HCEC 1CT (cell line): Measurements from ENCODE around the gene CD164.
"Not testable (repeated sequence)": the region's sequence is repeated elsewhere in the genome, so short reads cannot be mapped to it uniquely, and the experiment has no call there.

ENCODE experiments used
- DNase-seq: peaks from one replicate; pipeline ENCODE4 v3.0.0-alpha.2; 2017

The CD164 gene

DNA sequence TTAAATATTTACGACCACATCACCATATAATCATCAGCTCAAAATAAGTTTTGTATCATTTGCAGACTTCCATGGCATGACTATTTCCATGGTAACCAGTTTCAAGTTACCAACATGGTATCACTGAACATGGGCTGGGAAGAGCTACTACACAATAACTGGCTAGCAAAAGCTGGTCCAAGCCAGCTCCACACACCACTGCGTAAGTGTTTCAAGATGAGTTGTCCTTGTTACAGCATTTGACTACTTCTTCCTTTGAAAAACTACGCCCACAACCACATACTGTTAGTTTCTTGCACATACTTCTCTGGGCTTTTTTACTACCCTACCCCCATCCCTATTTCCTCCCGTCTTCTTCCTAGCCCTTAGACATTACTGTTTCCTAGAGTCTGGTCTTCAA, 8.5 kb downstream of the CD164 start:
- DNase-seq: no peak

GRCh38 chr6:109373331-109373730, 8.9 kb downstream of the CD164 start:
- no peak for DNase-seq

DNA sequence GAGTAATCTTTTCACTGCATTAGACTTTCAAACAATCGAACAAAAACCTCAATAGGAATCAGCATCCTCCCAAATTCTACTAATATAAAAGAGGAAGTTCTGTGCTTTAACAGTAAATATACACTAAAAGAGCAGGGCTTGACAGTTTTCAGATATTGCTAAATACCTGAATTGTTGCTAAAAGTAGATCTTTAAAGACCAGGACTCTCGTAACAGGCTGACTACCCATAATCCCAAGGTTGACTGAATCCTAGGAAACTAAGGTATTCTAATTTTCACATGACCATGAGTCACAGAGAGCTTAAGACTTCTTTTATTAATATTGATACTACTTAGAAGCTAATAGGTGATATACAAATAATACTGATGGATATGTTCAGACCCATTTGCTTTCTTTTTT, 10.1 kb downstream of the CD164 start:
- DNase-seq: no peak

DNA sequence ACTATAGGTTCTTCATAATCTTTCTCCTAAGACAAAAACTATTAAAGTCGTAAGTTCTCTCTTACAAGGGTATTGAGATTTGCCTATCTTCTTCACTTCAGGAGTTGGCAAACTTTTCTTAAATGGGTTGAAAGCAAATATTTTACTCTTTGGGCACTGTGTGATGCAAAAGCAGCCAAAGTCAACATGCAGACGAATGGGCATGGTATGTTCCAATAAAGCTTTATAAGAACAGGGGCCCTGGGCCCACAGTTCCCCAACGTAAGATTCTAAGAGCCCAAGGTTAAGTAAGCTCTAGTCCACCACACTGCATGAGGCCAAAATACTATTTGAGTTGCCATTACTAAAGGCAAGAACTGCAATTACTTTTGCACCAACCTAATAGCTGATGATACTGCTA, 11.5 kb downstream of the CD164 start:
- DNase-seq: no peak

DNA sequence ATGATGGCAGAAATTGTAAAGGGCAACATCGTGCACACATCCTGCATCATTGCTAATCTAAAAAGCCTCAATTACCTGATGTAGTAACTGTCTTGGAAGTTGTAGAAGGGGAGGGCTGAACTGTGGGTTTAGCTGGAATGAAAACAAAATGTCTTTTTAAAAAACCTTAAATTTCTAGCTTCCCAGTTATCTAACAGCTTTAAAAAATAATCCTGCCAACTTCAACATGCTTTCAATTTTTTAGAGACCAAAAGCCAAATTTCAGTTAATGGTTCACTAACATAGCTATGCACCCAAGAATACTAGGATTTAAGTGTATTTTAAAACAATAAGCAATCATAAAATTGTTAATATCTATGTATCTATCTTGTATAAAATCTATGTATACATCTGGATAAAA, 11.9 kb downstream of the CD164 start:
- no peak for DNase-seq

- no peak for DNase-seq
Measured at GRCh38 chr6:109369728-109370127, 12.5 kb downstream of the CD164 start.

DNA sequence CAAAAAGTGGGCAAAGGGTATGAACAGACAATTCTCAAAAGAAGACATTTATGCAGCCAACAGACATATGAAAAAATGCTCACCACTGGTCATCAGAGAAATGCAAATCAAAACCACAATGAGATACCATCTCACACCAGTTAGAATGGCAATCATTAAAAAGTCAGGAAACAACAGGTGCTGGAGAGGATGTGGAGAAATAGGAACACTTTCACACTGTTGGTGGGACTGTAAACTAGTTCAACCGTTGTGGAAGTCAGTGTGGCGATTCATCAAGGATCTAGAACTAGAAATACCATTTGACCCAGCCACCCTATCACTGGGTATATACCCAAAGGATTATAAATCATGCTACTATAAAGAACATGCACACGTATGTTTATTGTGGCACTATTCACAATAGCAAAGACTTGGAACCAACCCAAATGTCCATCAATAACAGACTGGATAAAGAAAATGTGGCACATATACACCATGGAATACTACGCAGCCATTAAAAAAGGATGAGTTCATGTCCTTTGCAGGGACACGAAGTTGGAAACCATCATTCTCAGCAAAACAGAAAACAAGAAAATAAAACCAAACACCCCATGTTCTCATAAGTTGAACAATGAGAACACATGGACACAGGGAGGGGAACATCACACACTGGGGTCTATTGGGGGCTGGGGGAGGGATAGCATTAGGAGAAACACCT, 17.7 kb downstream of the CD164 start:
- DNase-seq: not testable (repeated sequence)

DNA sequence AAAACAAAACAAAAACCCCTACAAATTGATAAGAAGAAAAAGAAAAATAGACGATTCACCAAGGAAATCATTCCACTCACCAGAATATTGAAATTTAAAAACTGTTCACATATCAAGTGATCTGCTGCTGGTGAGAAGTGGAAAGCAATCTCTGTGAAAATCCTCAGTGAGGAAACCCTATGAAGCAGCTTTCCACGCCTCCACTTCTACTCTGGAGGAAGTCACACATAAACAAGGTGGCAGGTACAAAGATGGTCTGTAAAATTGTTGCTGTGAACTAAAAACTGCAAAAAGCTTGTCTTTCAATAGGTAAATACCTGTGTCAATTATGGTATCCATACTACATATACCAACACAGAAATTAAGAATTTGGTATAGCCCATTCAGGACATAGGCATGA, 18.5 kb downstream of the CD164 start:
- DNase-seq: no peak

- no peak for DNase-seq
Measured at GRCh38 chr6:109362102-109362884, 20.0 kb downstream of the CD164 start.

GRCh38 chr6:109360791-109361190, 21.5 kb downstream of the CD164 start:
- no peak for DNase-seq

GRCh38 chr6:109360281-109360680, 22.0 kb downstream of the CD164 start:
- no peak for DNase-seq

GRCh38 chr6:109359248-109359647, 23.0 kb downstream of the CD164 start:
- DNase-seq: no peak

GRCh38 chr6:109358204-109358603, 24.1 kb downstream of the CD164 start:
- no peak for DNase-seq

- no peak for DNase-seq
Measured at GRCh38 chr6:109356237-109356636, 26.0 kb downstream of the CD164 start.

GRCh38 chr6:109351231-109352130, 30.8 kb downstream of the CD164 start:
- DNase-seq: peak; percentile 1

GRCh38 chr6:109349419-109349987, 32.8 kb downstream of the CD164 start:
- DNase-seq: peak; percentile 57

DNA sequence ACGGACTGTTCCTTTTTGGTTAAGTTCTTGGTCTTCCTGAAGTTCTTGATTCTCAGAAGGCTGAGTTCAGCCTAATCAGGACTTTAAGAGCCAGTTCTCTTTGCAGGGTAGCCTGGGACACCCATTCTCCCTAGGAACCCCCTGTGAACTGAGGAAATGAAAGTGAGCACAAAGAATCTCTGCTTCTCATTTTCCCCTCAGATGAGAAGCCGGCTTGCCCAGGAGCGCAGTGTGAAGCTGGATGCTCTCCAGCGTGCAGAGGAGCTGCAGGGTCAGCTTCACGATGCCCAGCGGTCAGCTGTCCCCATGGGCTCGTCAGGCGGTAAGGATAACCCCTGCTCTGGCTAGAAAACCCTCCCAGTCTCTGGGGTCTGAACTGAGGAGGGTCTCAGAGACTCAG, 34.0 kb downstream of the CD164 start:
- DNase-seq: no peak

DNA sequence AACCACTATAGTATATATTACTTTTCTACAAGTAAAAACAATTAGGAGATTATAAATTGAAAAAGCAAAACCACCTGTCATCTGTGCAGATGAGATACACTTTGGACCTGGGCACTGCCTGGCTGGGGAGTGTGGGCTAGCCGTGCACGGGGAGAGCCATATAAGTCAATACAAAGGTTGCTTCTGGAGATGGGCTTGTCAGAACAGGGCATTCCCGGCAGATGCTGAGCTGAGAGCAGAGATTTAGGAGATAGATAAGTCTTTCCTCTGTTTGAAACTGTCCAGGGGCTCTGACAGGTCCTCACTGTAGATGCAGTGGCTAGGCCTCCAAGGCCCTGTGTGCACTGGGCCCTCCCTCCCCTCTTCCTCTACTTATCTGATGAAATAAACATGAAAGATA, 34.5 kb downstream of the CD164 start:
- no peak for DNase-seq

DNA sequence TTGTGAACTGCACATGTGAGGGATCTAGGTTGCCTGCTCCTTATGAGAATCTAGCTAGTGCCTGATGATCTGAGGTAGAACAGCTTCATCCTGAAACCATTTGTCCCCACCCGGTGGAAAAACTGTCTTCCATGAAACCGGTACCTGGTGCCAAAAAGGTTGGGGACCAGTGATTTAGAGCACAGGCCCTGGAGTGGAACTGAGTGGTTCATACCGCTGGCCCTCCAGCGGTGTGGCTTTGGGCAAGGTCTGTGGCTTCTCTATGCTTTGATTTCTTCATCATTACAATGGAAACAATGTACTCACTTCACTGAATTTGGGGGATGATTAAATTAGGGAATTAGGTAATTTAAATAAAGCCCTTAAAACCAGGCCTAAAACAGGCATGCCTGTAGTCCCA, 36.3 kb downstream of the CD164 start:
- no peak for DNase-seq

GRCh38 chr6:109344226-109344625, 38.0 kb downstream of the CD164 start:
- DNase-seq: no peak

- no peak for DNase-seq
Measured at GRCh38 chr6:109343518-109343917, 38.7 kb downstream of the CD164 start.

- DNase-seq: no peak
Measured at GRCh38 chr6:109342911-109343310, 39.4 kb downstream of the CD164 start.

GRCh38 chr6:109342506-109342905, 39.8 kb downstream of the CD164 start:
- DNase-seq: no peak
